K562 (cell line): Measurements from ENCODE around the gene RNF40. TPM values are rescaled to one million over a fixed set of nuclear protein-coding genes. Genes with fewer than 3 reads are reported as not detected.

Experiments
- ARID1B ChIP-seq: fragments of 450-650 bp; IDR thresholded peaks from 2 replicates; pipeline ENCODE4 v1.6.1; 2016; ENCODE audit warnings: antibody characterized with exemption, mild to moderate bottlenecking, inconsistent platforms
- BCOR ChIP-seq: fragments of 450-650 bp; IDR thresholded peaks from 2 replicates; pipeline ENCODE4 v1.6.1; 2016
- CREB3L1 ChIP-seq: fragments of 450-650 bp; IDR thresholded peaks from 2 replicates; pipeline ENCODE4 v1.6.1; 2014; ENCODE audit warnings: low read depth, mild to moderate bottlenecking, moderate library complexity, borderline replicate concordance
- CREM ChIP-seq: IDR thresholded peaks from 2 replicates; pipeline ENCODE4 v1.6.1; 2014; ENCODE audit warnings: antibody characterized with exemption, low read depth
- CXXC5 ChIP-seq: fragments of 250-450 bp; sonication (Bioruptor Pico); IDR thresholded peaks from 2 replicates; pipeline ENCODE4 v1.8.0; 2022; ENCODE audit warnings: inconsistent platforms, mild to moderate bottlenecking, moderate library complexity
- FOS ChIP-seq: IDR thresholded peaks from 3 replicates; pipeline ENCODE4 v1.6.1; 2011; ENCODE audit not compliant: insufficient read length; ENCODE audit errors: extremely low read depth
- HDGF ChIP-seq: fragments of 450-650 bp; IDR thresholded peaks from 2 replicates; pipeline ENCODE4 v1.6.1; 2016
- HLTF ChIP-seq: fragments of 450-650 bp; IDR thresholded peaks from 2 replicates; pipeline ENCODE4 v1.6.1; 2016
- HNRNPH1 ChIP-seq: fragments of 200-400 bp; formaldehyde crosslinking; optimal IDR thresholded peaks from 2 replicates; pipeline ENCODE3; 2017; ENCODE audit warnings: low read depth, mild to moderate bottlenecking, low read length, moderate library complexity
- MITF ChIP-seq: IDR thresholded peaks from 2 replicates; pipeline ENCODE4 v1.6.1; 2014; ENCODE audit warnings: antibody characterized with exemption
- PBX2 ChIP-seq, 2 experiments: IDR thresholded peaks in 1 of 2; conservative IDR thresholded peaks in 1 of 2; 2 replicates each; pipeline ENCODE4 v1.6.1; 2016; ENCODE audit warnings: low read depth in 2 of 2, mild to moderate bottlenecking in 1 of 2, missing compliant biosample characterization in 1 of 2, missing genetic modification characterization in 1 of 2, moderate library complexity in 1 of 2
- PCBP2 ChIP-seq: fragments of 200-400 bp; formaldehyde crosslinking; IDR thresholded peaks from 2 replicates; pipeline ENCODE4 v1.6.1; 2018; ENCODE audit warnings: low read length, low read depth, mild to moderate bottlenecking, moderate library complexity; ENCODE audit not compliant: poor library complexity, severe bottlenecking
- PHF20 ChIP-seq: fragments of 450-650 bp; IDR thresholded peaks from 2 replicates; pipeline ENCODE4 v1.6.1; 2018; ENCODE audit not compliant: partially characterized antibody
- POLR2AphosphoS5 ChIP-seq: IDR thresholded peaks from 2 replicates; pipeline ENCODE4 v1.6.1; 2011; ENCODE audit warnings: mild to moderate bottlenecking, low read depth, low read length, moderate library complexity; ENCODE audit not compliant: control insufficient read depth, insufficient read depth
- POU5F1 ChIP-seq: fragments of 150-350 bp; IDR thresholded peaks from 2 replicates; pipeline ENCODE4 v1.6.1; 2014; ENCODE audit warnings: borderline replicate concordance, low read length, low read depth, mild to moderate bottlenecking; ENCODE audit not compliant: partially characterized antibody
- SUPT5H ChIP-seq: fragments of 450-650 bp; IDR thresholded peaks from 2 replicates; pipeline ENCODE4 v1.6.1; 2016
- THRAP3 ChIP-seq: fragments of 450-650 bp; IDR thresholded peaks from 2 replicates; pipeline ENCODE4 v1.6.1; 2016; ENCODE audit warnings: mild to moderate bottlenecking, inconsistent platforms, borderline replicate concordance
- USF2 ChIP-seq: sonication (generic); formaldehyde crosslinking; IDR thresholded peaks from 2 replicates; pipeline ENCODE4 v1.5.0; 2020; ENCODE audit warnings: missing genetic modification reagents
- ZNF24 ChIP-seq: fragments of 450-650 bp; IDR thresholded peaks from 2 replicates; pipeline ENCODE4 v1.6.1; 2016
- ZNF274 ChIP-seq: IDR thresholded peaks from 2 replicates; pipeline ENCODE4 v1.6.1; 2011; ENCODE audit warnings: low read depth, mild to moderate bottlenecking, low read length, moderate library complexity, borderline replicate concordance
- ZNF311 ChIP-seq: fragments of 250-450 bp; sonication (Bioruptor Pico); IDR thresholded peaks from 2 replicates; pipeline ENCODE4 v1.4.0; 2020; ENCODE audit warnings: mild to moderate bottlenecking, moderate library complexity
- ZNF76 ChIP-seq: fragments of 250-450 bp; sonication (Bioruptor Pico); IDR thresholded peaks from 2 replicates; pipeline ENCODE4 v1.4.0; 2020; ENCODE audit warnings: mild to moderate bottlenecking, moderate library complexity, borderline replicate concordance
- ZSCAN29 ChIP-seq: fragments of 450-650 bp; IDR thresholded peaks from 2 replicates; pipeline ENCODE4 v1.6.1; 2017
- polyA plus RNA-seq, 8 experiments: library from polyadenylated mRNA; depleted of rRNA in 4 of 8; stranded (reverse) in 5 of 8; unstranded in 3 of 8; fragments of >200 nt; fragmentation: Nextera tagmentation in 2 of 8; fragmentation: Illumina TruSeq in 1 of 8; extraction: Ambion mirVana in 2 of 8; extraction: Trizol in 1 of 8; gene quantifications; 2 replicates each; pipeline versions ENCODE4 v1.2.1 to v1.2.3, GENCODE V29; 2011 to 2014; ENCODE audit warnings: inconsistent platforms in 1 of 8, missing spikeins in 1 of 8
- total RNA-seq, 7 experiments: library from RNA; depleted of rRNA in 6 of 7; stranded (reverse); fragments of >200 nt in 6 of 7; fragmentation: Illumina TruSeq in 2 of 7; extraction: Trizol in 2 of 7; gene quantifications; 2 replicates each; pipeline versions ENCODE4 v1.2.1 to v1.2.3, GENCODE V29; 2011 to 2021; ENCODE audit warnings: low replicate concordance in 1 of 7

The RNF40 gene
- total and polyA plus RNA-seq, 9 of the 15 experiments (the other 6 are each of a cell fraction or from before 2014, with no cell fraction given): 6.2 to 129 (median 81.5) TPM

- TF ChIP-seq THRAP3 (no peak), SUPT5H (peak; percentile 88), ZNF24 (no peak), POU5F1 (no peak), ZNF311 (CRISPR knock-in tag) (no peak), HNRNPH1 (no peak), CREM (peak; percentile 92), ZNF274 (no peak), CXXC5 (CRISPR knock-in tag) (peak; percentile 79), HDGF (no peak), PCBP2 (no peak), ZNF76 (CRISPR knock-in tag) (no peak), POLR2AphosphoS5 (peak; percentile 79), MITF (no peak), USF2 (CRISPR knock-in tag) (no peak), ARID1B (no peak), PHF20 (peak; percentile 44), BCOR (no peak), CREB3L1 (no peak), PBX2 (CRISPR knock-in tag; IDR thresholded peaks at IDR 0.05; ENCODE audit: low read depth) (no peak), PBX2 (tag; conservative IDR thresholded peaks at IDR 0.05; ENCODE audit: low read depth) (no peak), FOS (peak; percentile 28), ZSCAN29 (no peak), HLTF (no peak)
These were observed at the start of gene RNF40, which contains the start of gene CFAP119 (continued) for GRCh38 chr16:30761928-30762902.
